HG02642 (cell line): Measurements from ENCODE around the gene CIAO1.
"Not testable (repeated sequence)": the region's sequence is repeated elsewhere in the genome, so short reads cannot be mapped to it uniquely, and the experiment has no call there.

Experiments used
- ATAC-seq: cut with Tn5 transposase; IDR thresholded peaks from one replicate; pipeline ENCODE4 v1.9.1; 2021; ENCODE audit warnings: mild to moderate bottlenecking; ENCODE audit not compliant: unreplicated experiment, poor library complexity

CIAO1 gene

DNA sequence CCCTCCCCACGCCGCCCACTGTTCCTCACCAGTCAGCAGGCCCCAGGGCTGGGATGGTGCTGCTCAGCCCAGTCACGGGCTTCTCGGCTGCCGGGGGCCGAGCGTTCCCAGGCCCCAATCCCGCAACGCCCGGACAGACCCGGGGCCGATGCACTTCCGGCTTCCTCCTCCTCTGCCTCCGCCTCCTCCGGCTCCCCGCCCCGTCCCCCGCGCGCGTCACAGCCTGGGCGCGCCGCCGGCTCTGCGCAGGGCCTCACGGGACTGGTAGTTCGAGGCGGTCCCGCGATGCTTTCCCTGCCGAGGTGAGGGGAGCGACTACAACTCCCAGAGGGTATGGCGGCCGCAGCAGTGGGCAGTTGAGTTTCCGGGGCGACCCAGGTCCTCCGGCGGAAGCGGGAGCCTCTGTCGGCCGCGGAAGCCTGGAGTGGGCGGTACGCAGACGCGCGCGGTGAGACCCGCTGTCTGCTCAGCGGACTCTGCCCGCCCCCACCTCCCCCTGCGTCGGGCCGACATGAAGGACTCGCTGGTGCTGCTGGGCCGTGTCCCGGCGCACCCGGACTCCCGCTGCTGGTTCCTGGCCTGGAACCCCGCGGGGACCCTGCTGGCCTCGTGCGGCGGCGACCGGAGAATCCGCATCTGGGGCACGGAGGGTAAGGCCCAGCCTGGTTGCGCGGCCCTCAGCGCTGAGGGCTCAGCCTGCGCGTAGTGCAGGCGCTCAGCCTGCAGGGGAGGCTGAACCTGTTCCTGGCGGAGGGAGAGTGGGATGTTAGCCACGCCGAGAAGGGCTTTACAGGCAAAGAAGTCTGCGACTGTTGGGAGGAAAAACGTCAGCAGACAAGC is at the start of gene CIAO1, which contains the start of gene TMEM127:
Gene CIAO1 (plus strand): TSS at position 386 of the 840 bp plus-strand sequence. CDS start 126 bp downstream, at position 512.
Gene TMEM127 (minus strand): TSS at position 158 of the 840 bp plus-strand sequence. CDS start 616 bp downstream, outside the sequence.
- peak; percentile 93 for ATAC-seq

DNA sequence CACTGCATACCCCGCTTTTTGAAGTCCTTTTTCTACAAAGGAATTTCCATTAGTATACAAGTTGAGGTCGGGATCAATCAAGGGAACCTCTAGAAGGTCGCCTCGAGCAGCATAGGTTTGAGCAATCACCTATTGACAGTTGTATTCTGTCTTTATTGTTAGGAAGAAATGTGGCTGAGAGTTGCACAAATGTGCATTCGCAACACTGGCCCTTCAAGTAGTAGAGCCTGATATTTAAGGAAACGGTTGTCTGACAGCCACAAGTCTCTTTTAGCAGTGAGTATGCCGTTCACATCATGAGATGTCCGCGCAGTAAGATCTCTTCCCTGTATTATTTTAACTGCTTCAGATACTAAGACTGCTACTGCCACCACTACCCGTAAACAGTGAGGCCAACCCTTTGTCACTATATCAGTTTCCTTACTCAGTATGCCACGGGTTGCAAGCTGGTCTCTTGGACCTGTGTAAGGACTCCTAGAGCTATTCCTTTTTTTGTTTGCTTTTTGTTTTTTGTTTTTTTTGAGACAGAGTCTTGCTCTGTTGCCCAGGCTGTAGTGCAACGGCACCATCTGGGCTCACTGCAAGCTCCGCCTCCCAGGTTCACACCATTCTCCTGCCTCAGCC is 47.4 kb upstream of the CIAO1 start:
- no peak for ATAC-seq

DNA sequence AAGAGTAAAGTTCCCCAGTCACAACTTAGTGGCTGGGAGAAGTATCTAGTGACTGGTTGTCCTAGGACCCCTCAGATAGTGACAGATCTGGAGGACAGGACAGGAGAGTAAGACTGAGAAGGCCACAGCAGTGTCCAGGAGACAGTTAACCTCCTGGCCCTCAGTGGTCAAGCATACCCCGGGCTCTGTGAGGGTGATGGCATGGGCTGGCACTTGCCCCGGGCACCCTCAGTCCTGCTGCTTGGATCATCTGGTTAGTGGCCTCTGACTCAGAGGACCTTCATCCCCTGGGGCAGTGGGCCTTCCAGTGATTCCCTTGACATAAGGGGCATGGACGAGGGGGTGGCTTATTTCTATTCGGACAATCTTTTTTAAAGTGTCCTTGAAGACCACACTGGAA is 46.1 kb upstream of the CIAO1 start:
- ATAC-seq: not testable (repeated sequence)

DNA sequence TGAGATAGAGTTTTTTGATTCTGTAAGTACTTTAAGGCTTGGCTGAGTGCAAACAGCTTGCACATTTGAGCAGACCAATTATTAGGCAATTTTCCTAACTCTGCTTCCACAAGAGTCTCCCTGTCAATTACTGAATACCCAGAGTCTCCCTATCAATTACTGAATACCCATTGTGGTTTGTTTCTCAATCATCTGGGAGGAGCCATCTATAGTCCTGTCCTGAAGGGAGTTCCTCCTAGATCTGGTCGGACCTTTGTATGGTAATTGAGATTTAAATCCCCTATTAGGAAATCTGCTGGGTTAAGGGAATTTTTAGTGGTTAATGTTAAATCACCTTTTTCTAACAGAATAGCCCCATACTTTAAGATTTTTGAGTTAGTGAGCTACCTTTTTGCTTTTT is 44.9 kb upstream of the CIAO1 start:
- not testable (repeated sequence) for ATAC-seq

DNA sequence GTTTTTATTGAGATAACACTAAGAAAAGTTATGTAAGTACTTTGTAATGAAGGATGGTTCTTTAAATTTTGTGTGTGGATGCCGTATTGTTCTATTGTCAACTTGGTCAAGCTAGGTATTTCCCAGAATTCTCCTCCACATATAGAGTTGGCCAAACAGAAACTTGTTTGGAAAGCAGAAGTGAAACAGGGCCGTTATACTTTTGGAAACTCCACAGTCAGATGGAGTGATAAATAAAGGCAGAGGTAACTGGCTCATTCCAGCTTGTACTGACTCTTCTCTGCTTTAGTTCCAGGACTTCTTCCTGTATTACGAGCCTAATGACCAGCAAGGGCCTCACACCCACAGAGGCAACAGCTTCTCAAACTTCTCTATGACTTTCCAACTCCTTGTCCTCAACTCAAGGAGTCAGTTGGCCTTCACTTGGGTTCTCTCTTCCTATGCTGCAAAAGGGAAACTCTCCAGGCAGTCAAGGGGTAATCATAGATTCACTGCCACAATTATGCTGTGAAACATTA is 41.0 kb upstream of the CIAO1 start:
- peak; percentile 87 for ATAC-seq

DNA sequence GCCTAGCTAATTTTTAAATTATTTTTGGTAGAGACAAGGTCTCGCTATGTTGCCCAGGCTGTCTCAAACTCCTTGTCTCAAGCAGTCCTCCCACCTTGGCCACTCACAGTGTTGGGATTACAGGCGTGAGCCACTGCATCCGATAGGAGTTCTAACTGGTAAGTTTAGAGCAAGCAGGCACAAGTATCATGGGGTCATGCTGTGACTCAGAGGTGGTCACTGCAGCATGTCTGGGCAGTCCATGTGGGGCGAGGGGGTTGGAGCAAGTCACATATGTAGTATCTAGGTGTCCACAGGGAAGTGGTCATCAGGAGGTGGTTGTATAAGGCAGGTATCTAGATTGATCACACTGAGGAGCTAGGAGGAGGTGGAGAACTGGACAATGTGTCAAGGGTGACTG is 34.7 kb upstream of the CIAO1 start:
- no peak for ATAC-seq

DNA sequence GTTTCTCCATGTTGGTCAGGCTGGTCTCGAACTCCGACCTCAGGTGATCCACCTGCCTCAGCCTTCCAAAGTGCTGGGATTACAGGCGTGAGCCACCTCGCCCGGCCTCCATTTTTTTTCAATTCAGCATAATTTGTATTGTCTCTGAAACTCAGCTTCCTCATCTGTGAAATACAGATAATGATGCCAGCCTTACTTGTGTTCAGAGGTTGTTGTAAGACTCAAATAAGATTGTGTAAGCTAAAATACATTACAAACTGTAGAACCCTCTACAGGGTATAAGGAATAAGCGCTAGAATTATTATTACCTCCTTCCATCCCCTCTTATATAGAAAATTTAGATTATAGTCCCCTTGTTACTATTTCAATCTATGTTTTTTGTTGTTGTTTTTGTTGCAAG is 32.6 kb upstream of the CIAO1 start:
- ATAC-seq: no peak

DNA sequence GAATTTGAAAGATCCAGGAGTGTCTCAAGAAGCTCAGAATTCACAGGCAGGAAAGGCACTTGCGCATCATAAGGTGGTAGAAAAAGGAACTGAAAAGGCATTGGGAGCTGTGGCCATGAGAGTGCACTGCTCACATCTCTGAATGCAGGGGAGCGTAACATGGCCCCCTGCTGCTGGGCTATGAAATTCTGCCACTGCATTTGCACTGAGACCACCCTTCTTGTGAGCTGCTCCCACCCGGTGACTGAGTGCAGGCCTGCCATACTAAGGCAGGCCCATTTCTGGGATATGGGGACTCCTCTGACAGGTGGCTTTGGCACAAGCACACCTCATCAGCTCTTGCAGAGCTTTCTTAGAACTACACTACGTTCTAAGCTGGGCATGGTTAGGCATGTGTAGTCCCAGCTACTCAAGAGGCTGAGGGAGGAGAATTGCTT is 32.1 kb upstream of the CIAO1 start:
- peak; percentile 84 for ATAC-seq

DNA sequence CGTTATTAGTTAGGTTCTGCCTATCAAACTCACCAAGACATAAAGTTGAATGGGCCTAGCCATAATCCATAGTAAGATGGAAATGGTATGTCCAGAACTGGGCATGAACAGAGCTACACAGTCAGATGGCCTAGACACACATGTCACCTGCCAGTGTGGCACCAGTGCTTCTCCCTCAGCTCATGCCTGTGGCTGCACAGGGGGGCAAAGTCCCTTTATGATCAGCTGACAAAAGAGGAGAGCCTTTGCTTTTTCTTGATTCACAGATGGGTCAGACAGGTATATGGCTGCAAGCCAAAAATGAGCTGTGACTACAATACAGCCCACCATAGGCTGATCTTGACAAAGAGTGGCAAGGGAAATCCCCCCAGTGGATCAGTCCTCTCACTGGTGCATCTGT is 29.1 kb upstream of the CIAO1 start:
- no peak for ATAC-seq

DNA sequence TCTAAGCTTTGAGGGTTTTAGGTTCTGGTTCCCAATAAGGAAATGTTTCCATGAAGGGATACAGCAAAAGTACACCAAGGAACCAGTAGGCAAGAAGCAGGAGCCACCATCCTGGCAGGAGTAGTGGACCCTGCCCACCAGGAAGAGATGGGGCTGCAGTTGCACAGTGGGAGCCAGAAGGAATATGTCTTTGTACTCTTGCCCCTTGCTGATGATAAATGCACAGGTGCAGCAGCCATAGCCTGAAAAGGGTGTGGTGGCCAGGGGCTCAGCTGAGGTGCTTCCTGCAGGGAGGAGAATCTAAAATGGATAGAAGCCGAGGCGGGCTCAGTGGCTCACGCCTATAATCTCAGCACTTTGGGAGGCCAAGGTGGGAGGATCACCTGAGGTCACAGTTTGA is 27.8 kb upstream of the CIAO1 start:
- ATAC-seq: no peak

DNA sequence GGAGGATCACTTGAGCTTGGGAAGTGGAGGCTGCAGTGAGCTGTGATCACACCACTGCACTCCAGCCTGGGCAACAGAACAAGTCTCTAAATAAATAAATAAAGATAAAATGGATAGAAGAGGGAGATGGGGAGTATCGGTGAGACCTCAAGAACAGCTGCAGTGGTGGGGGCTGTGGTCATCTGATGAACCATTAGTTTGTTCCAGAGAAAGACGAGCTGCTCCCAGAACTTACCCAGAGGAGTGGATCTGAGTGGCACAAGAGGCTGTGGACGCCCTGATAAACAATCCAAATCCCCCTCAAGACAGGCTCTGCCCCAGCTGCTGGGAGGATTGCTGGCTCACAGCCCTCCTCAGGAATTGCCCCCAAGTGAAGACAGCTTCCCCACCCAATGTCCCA is 26.9 kb upstream of the CIAO1 start:
- ATAC-seq: no peak

DNA sequence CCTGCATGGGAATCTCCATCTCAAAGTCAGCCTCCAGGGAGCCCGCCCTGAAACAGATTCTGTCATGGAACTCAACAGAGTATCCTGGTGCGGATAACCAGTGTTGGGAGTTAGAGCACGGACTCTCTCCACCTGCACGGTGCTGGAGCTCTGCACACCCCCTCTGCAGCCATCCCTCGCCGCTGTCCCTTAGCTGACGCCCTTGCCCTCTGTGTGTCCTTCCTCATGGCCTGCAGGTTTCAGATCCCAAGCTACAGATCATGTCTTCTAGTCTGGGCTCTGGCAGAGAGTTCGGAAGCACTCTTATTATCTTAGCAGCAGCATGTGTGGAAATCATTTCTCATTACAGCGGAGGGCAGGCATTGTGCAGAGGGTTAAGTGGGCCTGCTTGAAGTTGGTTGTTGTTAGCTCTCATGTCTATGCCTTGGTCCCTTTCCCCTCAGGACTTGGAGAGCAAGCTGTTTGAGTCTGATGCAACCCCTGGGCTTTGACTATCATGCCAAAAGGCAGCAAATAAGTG is 26.2 kb upstream of the CIAO1 start:
- ATAC-seq: no peak

DNA sequence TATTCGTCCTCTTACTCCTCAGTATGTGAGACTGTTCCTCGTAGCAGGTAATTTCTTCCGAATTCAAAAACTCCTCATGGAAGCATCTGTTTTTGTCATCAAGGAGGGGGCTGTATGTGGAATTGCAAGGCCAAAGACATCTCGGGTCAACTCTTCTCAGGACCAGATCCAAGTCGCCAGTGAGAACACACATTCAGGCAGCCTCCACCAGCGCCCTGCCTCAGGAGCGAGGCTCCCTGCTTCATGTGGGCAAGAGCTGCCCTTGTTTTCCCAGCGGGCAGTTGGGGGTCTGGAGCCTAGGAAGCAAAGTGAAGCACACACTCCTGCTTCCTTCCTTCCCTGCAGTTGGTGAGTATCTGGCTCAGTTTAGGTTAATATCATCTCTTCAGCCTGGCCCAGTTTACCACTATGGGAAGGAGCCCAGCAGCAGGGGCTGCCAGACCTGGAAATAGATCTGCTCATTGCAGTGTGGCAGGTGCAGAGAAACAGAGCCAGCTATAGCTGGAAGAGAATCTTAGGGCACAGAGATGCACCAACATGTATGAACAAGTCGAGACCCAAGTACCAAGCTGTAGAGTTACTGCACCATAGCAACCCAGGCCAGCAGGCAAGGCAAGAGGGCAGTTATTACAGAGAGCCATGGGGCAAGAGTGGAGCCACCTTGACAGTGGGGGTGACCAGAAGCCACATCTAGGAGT is 25.5 kb upstream of the CIAO1 start:
- ATAC-seq: no peak

DNA sequence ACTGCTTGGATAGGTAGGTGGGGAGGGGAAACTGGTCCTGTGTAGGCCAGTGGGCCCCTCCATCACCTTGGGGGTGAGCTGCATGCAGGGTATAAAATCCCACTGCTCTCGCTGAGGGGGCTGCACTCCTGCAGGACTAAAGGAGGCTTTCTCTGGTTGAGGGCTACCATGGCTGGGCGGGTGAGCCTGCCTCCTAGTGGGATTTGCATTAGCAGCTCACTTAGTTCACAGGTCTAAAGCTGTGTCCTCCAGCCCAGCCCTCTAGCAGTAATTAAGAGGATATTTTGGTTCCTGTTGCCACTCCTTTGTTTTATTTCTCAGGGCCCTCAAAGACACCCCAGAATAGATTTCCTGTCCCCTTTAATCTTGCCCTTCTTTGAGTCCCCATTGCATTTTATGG is 24.8 kb upstream of the CIAO1 start:
- no peak for ATAC-seq

DNA sequence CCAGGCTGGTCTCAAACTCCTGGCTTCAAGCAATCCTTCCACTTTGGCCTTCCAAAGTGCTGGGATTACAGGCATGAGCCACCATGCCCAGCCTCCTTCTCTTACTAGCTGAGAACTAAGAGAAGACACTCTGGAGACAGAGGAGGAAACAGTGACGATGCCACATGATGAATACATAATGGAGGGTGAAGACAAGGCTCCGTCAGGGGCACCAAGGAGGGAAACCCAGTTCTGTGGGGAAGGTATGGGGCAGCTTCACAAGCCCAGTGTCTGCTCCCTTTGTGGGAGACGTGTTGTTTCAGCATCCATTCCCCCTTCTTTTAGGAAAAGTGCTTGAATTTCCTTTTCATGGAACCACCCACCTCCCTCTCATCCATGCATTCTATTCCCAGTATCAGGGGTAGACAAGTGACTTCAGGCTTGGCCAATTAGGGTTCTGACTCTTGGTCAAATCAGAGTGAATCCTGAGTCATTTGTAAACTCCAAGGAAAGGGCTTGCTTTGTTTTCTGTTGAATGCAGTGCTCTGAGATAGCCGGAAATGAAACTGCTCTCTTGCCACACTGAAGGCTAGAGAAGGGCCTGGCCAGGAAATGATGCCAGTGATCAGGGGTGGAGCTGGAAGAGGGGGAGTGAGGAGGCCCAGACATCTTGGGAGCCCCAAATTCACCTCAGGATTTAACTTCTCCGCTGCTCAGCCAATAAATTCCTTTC is 24.0 kb upstream of the CIAO1 start:
- peak; percentile 85 for ATAC-seq

DNA sequence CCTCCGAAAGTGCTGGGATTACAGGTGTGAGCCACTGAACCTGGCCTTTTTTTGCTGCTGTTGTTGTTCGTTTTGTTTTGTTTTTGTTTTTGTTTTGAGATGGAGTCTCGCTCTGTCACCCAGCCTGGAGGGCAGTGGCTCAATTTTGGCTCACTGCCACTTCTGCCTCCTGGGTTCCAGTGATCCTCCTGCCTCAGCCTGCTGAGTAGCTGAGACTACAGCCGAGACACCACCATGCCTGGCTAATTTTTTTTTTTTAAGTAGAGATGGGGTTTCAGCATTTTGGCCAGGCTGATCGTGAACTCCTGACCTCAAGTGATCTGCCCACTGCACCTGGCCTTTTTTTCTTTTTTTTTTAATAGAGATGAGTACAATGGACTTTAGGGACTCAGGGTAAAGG is 22.2 kb upstream of the CIAO1 start:
- ATAC-seq: no peak

DNA sequence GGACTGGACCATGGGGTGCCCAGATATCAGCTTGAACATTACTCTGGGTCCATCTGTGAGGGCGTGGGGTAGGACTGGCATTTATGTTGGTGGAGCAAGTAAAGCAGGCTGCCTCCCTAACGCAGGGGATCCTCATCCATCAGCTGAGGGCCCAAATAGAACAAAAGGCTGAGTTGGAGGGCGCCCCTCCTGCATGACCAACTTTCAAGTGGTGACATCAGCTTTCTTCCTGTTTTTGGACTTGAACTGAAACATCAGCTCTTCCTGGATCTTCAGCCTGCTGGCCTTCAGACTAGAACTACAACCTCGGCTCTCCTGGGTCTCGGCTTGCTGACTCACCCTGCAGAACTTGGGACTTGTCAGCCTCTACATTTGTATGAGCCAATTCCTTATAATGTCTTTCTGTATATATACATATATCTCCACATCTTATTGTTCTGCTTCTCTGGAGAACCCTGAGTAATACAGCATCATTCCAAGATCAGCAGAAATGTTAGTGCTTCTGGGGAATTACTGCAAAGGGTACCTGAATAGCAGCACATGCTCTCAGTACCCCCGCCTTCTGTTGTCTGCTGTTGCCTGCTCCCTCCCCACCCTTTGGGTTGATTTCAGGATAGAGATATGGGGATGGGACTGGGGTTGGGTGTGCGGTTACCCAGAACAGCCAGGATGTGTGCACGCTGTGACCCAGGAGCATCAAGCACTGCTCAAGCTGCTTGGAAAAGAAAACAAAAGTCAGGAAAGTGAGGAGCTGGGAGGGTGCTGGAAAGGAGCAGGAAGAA is 20.2 kb upstream of the CIAO1 start:
- ATAC-seq: no peak

DNA sequence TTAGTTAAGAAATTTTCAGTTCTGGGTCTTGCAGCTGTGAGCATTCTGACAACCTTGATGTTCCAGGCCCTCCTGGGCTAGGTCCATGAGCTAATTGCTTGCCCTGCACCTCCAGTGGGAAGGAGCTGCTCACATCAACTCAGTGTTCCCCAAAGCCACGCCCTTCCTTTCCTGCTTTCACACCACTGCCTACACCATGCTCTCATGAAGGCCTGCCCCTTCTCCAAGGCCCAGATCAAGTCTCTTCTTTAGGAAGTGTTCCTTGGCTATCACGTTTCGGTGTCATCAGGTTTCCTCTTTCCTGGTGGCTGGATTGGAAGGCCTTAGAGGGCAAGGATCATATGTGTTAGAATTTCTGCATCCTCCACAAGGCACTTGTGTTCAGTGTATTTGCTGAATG is 19.0 kb upstream of the CIAO1 start:
- ATAC-seq: no peak

DNA sequence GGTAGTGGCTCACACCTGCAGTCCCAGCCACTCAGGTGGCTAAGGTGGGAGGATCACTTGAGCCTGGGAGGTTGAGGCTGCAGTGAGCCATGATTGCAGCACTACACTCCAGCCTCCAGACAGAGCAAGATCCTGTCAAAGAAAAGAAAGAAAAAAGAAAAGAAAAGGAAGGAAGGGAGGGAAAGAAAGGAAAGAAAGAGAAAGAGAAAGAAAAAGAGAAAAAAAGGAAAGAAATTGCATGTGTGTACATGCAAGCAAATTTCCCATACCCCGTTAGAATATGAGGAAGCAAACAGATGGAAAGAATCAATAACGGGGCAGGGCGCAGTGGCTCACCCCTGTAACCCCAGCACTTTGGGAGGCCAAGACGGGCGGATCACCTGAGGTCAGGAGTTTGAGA is 18.1 kb upstream of the CIAO1 start:
- ATAC-seq: no peak
